ENCODE measurements around the gene EMILIN2. TPM values are rescaled to one million over a fixed set of nuclear protein-coding genes. Genes with fewer than 3 reads are reported as not detected.

EMILIN2 gene
- total and polyA plus RNA-seq, 2 of the 13 experiments (the other 11 are each of a cell fraction or from before 2014, with no cell fraction given) = 7.6 to 8.2 TPM

GRCh38 chr18:2906704-2907549, 60.1 kb downstream of the EMILIN2 start (continued):
- TF ChIP-seq ZBTB25 (CRISPR knock-in tag; IDR thresholded peaks at IDR 0.05) = no peak
- no peak for TF ChIP-seq PRPF4 (IDR thresholded peaks at IDR 0.05; ENCODE audit: low read depth, low read length, poor library complexity, severe bottlenecking)
- no peak for TF ChIP-seq ATRX (CRISPR knock-in tag; IDR thresholded peaks at IDR 0.05; ENCODE audit: borderline replicate concordance)
- no peak for TF ChIP-seq ZNF569 (CRISPR knock-in tag; IDR thresholded peaks at IDR 0.05; ENCODE audit: borderline replicate concordance)
- no peak for TF ChIP-seq ZKSCAN5 (CRISPR knock-in tag; IDR thresholded peaks at IDR 0.05)
- no peak for TF ChIP-seq PHF21A (CRISPR knock-in tag; IDR thresholded peaks at IDR 0.05)
- TF ChIP-seq ZFY (CRISPR knock-in tag; IDR thresholded peaks at IDR 0.05) = peak; percentile 58
- TF ChIP-seq SOX13 (IDR thresholded peaks at IDR 0.05) = no peak
- no peak for TF ChIP-seq SOX13 (CRISPR knock-in tag; conservative IDR thresholded peaks at IDR 0.05 in 1 of 2, IDR thresholded peaks at IDR 0.05 in 1 of 2)
- no peak for TF ChIP-seq NFATC3 (CRISPR knock-in tag; IDR thresholded peaks at IDR 0.05)
- TF ChIP-seq ZNF207 (IDR thresholded peaks at IDR 0.05; ENCODE audit: borderline replicate concordance) = no peak
- TF ChIP-seq ATF5 (CRISPR knock-in tag; IDR thresholded peaks at IDR 0.05; ENCODE audit: low read depth) = no peak
- TF ChIP-seq NR2F6 (IDR thresholded peaks at IDR 0.05) = no peak
- no peak for TF ChIP-seq NR2F6 (CRISPR knock-in tag; IDR thresholded peaks at IDR 0.05)
- TF ChIP-seq ZNF766 (CRISPR knock-in tag; IDR thresholded peaks at IDR 0.05; ENCODE audit: borderline replicate concordance) = no peak
- TF ChIP-seq, protein P1, sequence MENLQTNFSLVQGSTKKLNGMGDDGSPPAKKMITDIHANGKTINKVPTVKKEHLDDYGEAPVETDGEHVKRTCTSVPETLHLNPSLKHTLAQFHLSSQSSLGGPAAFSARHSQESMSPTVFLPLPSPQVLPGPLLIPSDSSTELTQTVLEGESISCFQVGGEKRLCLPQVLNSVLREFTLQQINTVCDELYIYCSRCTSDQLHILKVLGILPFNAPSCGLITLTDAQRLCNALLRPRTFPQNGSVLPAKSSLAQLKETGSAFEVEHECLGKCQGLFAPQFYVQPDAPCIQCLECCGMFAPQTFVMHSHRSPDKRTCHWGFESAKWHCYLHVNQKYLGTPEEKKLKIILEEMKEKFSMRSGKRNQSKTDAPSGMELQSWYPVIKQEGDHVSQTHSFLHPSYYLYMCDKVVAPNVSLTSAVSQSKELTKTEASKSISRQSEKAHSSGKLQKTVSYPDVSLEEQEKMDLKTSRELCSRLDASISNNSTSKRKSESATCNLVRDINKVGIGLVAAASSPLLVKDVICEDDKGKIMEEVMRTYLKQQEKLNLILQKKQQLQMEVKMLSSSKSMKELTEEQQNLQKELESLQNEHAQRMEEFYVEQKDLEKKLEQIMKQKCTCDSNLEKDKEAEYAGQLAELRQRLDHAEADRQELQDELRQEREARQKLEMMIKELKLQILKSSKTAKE (CRISPR knock-in tag; IDR thresholded peaks at IDR 0.05; ENCODE audit: borderline replicate concordance) = no peak
- peak; percentile 39 for TF ChIP-seq AGO2 (optimal IDR thresholded peaks at IDR 0.05; ENCODE audit: low read depth, low read length)
- TF ChIP-seq SALL2 (CRISPR knock-in tag; IDR thresholded peaks at IDR 0.05) = no peak
- TF ChIP-seq ARHGAP35 (CRISPR knock-in tag; IDR thresholded peaks at IDR 0.05; ENCODE audit: borderline replicate concordance) = no peak; the same call in 1 of the 2 replicates
- no peak for TF ChIP-seq PAF1 (CRISPR knock-in tag; IDR thresholded peaks at IDR 0.05)
- no peak for TF ChIP-seq ZNF580 (CRISPR knock-in tag; IDR thresholded peaks at IDR 0.05; ENCODE audit: borderline replicate concordance, low read depth)
- TF ChIP-seq TSC22D2 (CRISPR knock-in tag; IDR thresholded peaks at IDR 0.05; ENCODE audit: borderline replicate concordance) = no peak
- no peak for TF ChIP-seq BRD4 (CRISPR knock-in tag; IDR thresholded peaks at IDR 0.05)
- no peak for TF ChIP-seq NBN (conservative IDR thresholded peaks at IDR 0.05)
- TF ChIP-seq GLI4 (CRISPR knock-in tag; IDR thresholded peaks at IDR 0.05; ENCODE audit: borderline replicate concordance) = no peak
- TF ChIP-seq KLF6 (CRISPR knock-in tag; IDR thresholded peaks at IDR 0.05) = no peak
- TF ChIP-seq ZNF713 (CRISPR knock-in tag; IDR thresholded peaks at IDR 0.05) = no peak
- no peak for TF ChIP-seq ZNF256 (CRISPR knock-in tag; conservative IDR thresholded peaks at IDR 0.05)

Measured in HepG2 (cell line).